ENCODE measurements around the gene WFDC6. TPM values are rescaled to one million over a fixed set of nuclear protein-coding genes. Genes with fewer than 3 reads are reported as not detected.
"Not testable (repeated sequence)": the region's sequence is repeated elsewhere in the genome, so short reads cannot be mapped to it uniquely, and the experiment has no call there.

WFDC6 gene
- total RNA-seq, 1 donor from 2014 or later, result not detected

GRCh38 chr20:45578231-45578630 lies 38.9 kb upstream of the WFDC6 start:
- H3K9me3 Mint-ChIP-seq, result peaks cover 3% of the 10 kb centered on the region
- no peaks in the 10 kb centered on the region for H3K36me3 Mint-ChIP-seq
- DNase-seq (ENCODE audit: low spot score in 2 of 2, unreplicated experiment in 2 of 2), result no peak
- H3K27ac Mint-ChIP-seq, result no peak overlapping the region
- no peak for TF ChIP-seq CTCF (IDR thresholded peaks at IDR 0.05; ENCODE audit: unreplicated experiment)
- H3K4me1 Mint-ChIP-seq, result peaks cover 6% of the 10 kb centered on the region
- H3K27me3 Mint-ChIP-seq (ENCODE audit: low read depth), result peaks cover 17% of the 10 kb centered on the region
- no peak overlapping the region for H3K4me3 Mint-ChIP-seq

- H3K4me3 Mint-ChIP-seq, result no peak overlapping the region
- H3K27ac Mint-ChIP-seq, result peak overlapping the region; percentile 68
- peaks cover 6% of the 10 kb centered on the region for H3K4me1 Mint-ChIP-seq
- H3K27me3 Mint-ChIP-seq (ENCODE audit: low read depth), result peaks cover 14% of the 10 kb centered on the region
- no peak for TF ChIP-seq CTCF (IDR thresholded peaks at IDR 0.05; ENCODE audit: unreplicated experiment)
- no peak for DNase-seq (ENCODE audit: low spot score in 2 of 2, unreplicated experiment in 2 of 2)
- H3K36me3 Mint-ChIP-seq, result no peaks in the 10 kb centered on the region
- peaks cover 8% of the 10 kb centered on the region for H3K9me3 Mint-ChIP-seq
Measured at GRCh38 chr20:45576995-45577394, 37.7 kb upstream of the WFDC6 start.

DNA sequence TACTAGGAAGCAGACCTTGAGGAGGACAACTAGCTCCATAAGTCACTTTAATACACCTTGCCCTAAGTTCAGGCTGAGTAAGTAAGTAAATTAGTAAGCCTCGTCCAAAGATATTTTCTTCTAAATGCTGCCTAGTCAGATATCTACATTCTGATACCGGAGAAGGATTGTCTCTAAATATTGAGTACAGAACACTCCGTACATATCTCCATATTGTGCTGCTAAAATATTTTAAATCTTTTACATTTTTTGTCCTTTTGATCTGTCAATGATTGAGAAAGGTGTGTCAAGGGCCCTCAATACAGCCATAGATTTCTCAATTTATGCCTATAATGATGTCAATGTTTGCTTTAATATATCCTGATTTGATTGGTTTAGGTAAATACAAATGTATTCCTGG lies 36.6 kb upstream of the WFDC6 start:
- Mint-ChIP-seq H3K9me3 (peaks cover 12% of the 10 kb centered on the region), H3K4me3 (no peak overlapping the region), H3K27me3 (ENCODE audit: low read depth) (peaks cover 11% of the 10 kb centered on the region), H3K27ac (no peak overlapping the region), H3K4me1 (peaks cover 6% of the 10 kb centered on the region), H3K36me3 (no peaks in the 10 kb centered on the region)
- DNase-seq (ENCODE audit: low spot score in 2 of 2, unreplicated experiment in 2 of 2), result no peak
- no peak for TF ChIP-seq CTCF (IDR thresholded peaks at IDR 0.05; ENCODE audit: unreplicated experiment)

- not testable (repeated sequence) for DNase-seq (ENCODE audit: low spot score in 2 of 2, unreplicated experiment in 2 of 2); H3K27me3 Mint-ChIP-seq (ENCODE audit: low read depth); H3K4me3 Mint-ChIP-seq; H3K36me3 Mint-ChIP-seq; H3K27ac Mint-ChIP-seq; H3K4me1 Mint-ChIP-seq
- H3K9me3 Mint-ChIP-seq, result peaks cover 16% of the 10 kb centered on the region
Measured at GRCh38 chr20:45569650-45570049, 30.4 kb upstream of the WFDC6 start.

DNA sequence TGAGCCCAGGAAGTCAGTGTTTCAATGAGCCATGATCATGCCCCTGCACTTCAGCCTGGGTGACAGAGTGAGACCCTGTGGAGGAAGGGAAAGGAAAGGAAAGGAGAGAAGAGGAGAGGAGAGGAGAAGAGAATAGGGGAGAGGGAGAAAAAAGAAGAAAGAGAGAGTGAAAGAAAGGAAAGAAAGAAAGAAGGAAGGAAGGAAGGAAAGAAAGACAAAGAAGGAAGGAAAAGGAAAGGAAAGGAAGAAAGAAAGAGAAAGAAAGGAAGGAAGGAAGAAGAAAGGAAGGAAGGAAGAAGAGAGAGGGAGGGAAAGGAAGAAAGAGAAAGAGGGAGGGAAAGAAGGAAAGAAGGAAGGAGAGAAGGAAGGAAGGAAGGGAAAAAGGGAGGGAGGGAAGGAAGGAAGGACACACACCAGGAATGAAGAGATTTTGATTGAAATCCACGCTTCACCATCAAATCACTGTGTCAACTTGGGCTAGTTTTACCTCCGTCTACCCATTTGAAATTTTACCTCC lies 25.5 kb upstream of the WFDC6 start:
- H3K4me3 Mint-ChIP-seq, result no peak overlapping the region
- DNase-seq (ENCODE audit: low spot score in 2 of 2, unreplicated experiment in 2 of 2), result no peak
- H3K36me3 Mint-ChIP-seq, result no peaks in the 10 kb centered on the region
- peaks cover 33% of the 10 kb centered on the region for H3K27me3 Mint-ChIP-seq (ENCODE audit: low read depth)
- H3K27ac Mint-ChIP-seq, result no peak overlapping the region
- TF ChIP-seq CTCF (IDR thresholded peaks at IDR 0.05; ENCODE audit: unreplicated experiment), result no peak
- peaks cover 3% of the 10 kb centered on the region for H3K9me3 Mint-ChIP-seq
- H3K4me1 Mint-ChIP-seq, result no peaks in the 10 kb centered on the region

DNA sequence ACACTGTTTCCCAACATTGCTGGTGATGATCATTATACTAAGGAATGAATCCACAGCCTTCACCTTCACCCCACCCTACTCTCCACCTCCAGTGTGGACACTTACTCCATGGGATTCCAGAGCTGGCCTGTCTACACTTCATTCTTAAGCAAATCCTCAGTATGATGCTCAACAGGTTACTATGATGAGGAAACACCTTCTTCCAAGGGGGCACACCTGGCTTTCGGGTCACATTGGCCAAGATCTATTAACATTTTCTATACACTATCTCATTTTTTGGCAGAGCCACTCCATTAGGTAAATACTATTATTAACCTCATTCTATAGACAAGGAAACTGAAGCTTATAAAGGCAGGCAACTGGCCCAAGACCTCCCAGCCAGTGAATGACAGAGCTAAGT lies 15.9 kb upstream of the WFDC6 start:
- no peak for DNase-seq (ENCODE audit: low spot score in 2 of 2, unreplicated experiment in 2 of 2)
- Mint-ChIP-seq H3K9me3 (no peaks in the 10 kb centered on the region), H3K4me3 (no peak overlapping the region), H3K4me1 (no peaks in the 10 kb centered on the region), H3K27me3 (ENCODE audit: low read depth) (peaks cover 32% of the 10 kb centered on the region), H3K36me3 (no peaks in the 10 kb centered on the region), H3K27ac (no peak overlapping the region)
- no peak for TF ChIP-seq CTCF (IDR thresholded peaks at IDR 0.05; ENCODE audit: unreplicated experiment)
